B cell (primary cell): Measurements from ENCODE around the gene PUS10. TPM values are rescaled to one million over a fixed set of nuclear protein-coding genes. Genes with fewer than 3 reads are reported as not detected.
A peak's percentile ranks its signal among the peaks of the same experiment; 100 is the strongest.

Experiments used
- ATAC-seq: fragments of 200-7000 bp; cut with Tn5 transposase; one replicate; pipeline ENCODE4 v1.10.0; 2021; ENCODE audit warnings: low read depth, mild to moderate bottlenecking, moderate number of reproducible peaks, moderate library complexity
- CTCF ChIA-PET: fragments of 350-600 bp; sonication (Branson Sonifier 250); formaldehyde crosslinking; loops from one replicate; lab custom pipeline; 2021; ENCODE audit warnings: antibody characterized with exemption, inconsistent platforms; lab: Charles Lee
- POLR2A ChIA-PET: fragments of 350-600 bp; sonication (Branson Sonifier 250); formaldehyde crosslinking; loops from one replicate; lab custom pipeline; 2021; ENCODE audit warnings: antibody characterized with exemption; lab: Charles Lee
- DNase-seq: peaks from one replicate; pipeline ENCODE4 v3.0.0; 2013
- H2AFZ ChIP-seq: 2 replicates; pipeline ENCODE4 v1.6.1; 2012; ENCODE audit warnings: mild to moderate bottlenecking, low read depth, low read length; ENCODE audit not compliant: insufficient read depth, poor library complexity, severe bottlenecking
- H3K27ac ChIP-seq, 2 donors: 1 replicate in 1 of 2; 2 replicates in 1 of 2; pipeline ENCODE4 v1.5.1; 2012 to 2013; ENCODE audit warnings: low read length in 2 of 2, mild to moderate bottlenecking in 2 of 2, moderate library complexity in 1 of 2
- H3K27me3 ChIP-seq, 4 experiments: fragments of 200-600 bp in 1 of 4; sonication (generic) in 1 of 4; replicated peaks in 1 of 4; 1 replicate in 2 of 4; 2 replicates in 2 of 4; pipeline versions ENCODE4 v1.6.1 to v1.7.0; 2013 to 2016; ENCODE audit warnings: low read length in 3 of 4, mild to moderate bottlenecking in 2 of 4, mixed read lengths in 1 of 4, moderate library complexity in 1 of 4; ENCODE audit not compliant: insufficient read depth in 4 of 4, control insufficient read depth in 3 of 4; ENCODE audit errors: control extremely low read depth in 1 of 4
- H3K36me3 ChIP-seq, 2 experiments: replicated peaks in 1 of 2; 1 replicate in 1 of 2; 2 replicates in 1 of 2; pipeline versions ENCODE4 v1.6.1 to v1.7.1; 2013; ENCODE audit warnings: low read length in 1 of 2; ENCODE audit not compliant: insufficient read depth in 2 of 2, control insufficient read depth in 1 of 2; ENCODE audit errors: control extremely low read depth in 1 of 2, extremely low read depth in 1 of 2
- H3K4me1 ChIP-seq, 2 donors: fragments of 200-600 bp in 1 of 2; sonication (generic) in 1 of 2; 1 replicate in 1 of 2; 2 replicates in 1 of 2; pipeline versions ENCODE4 v1.5.1 to v1.6.1; 2013 to 2017; ENCODE audit warnings: low read length in 2 of 2; ENCODE audit not compliant: control insufficient read depth in 2 of 2, insufficient read depth in 2 of 2
- H3K4me2 ChIP-seq: replicated peaks from 2 replicates; pipeline ENCODE3; 2012; ENCODE audit warnings: mild to moderate bottlenecking, low read depth, low read length; ENCODE audit not compliant: poor library complexity, severe bottlenecking
- H3K4me3 ChIP-seq, 5 experiments: fragments of 200-600 bp in 1 of 5; sonication (generic) in 1 of 5; 1 replicate in 3 of 5; 2 replicates in 2 of 5; pipeline versions ENCODE4 v1.5.1 to v1.7.0; 2011 to 2016; ENCODE audit warnings: low read length in 4 of 5, mild to moderate bottlenecking in 4 of 5, low read depth in 2 of 5, control low read depth in 1 of 5, moderate library complexity in 1 of 5; ENCODE audit not compliant: insufficient read depth in 1 of 5; ENCODE audit errors: control extremely low read depth in 1 of 5, extremely low read depth in 1 of 5
- H3K79me2 ChIP-seq: fragments of 200-600 bp; sonication (generic); one replicate; pipeline ENCODE4 v1.6.0; 2016; ENCODE audit warnings: low read length; ENCODE audit not compliant: control insufficient read depth, insufficient read depth
- H3K9ac ChIP-seq: fragments of 200-600 bp; sonication (generic); 2 replicates; pipeline ENCODE4 v1.6.1; 2017; ENCODE audit warnings: mild to moderate bottlenecking, low read length, moderate library complexity
- H3K9me3 ChIP-seq, 3 donors: one replicate each; pipeline versions ENCODE4 v1.6.1 to v1.7.1; 2013; ENCODE audit warnings: low read length in 2 of 3; ENCODE audit not compliant: control insufficient read depth in 2 of 3, insufficient read depth in 1 of 3; ENCODE audit errors: control extremely low read depth in 1 of 3
- H4K20me1 ChIP-seq: 2 replicates; pipeline ENCODE4 v1.6.0; 2012; ENCODE audit warnings: mild to moderate bottlenecking, low read length; ENCODE audit not compliant: insufficient read depth, control insufficient read depth, poor library complexity, severe bottlenecking
- H3K27ac Mint-ChIP-seq: one replicate; pipeline ENCODE4 v1.8.0; 2021; ENCODE audit warnings: mixed read lengths
- H3K27me3 Mint-ChIP-seq: one replicate; pipeline ENCODE4 v1.8.0; 2021; ENCODE audit warnings: mixed read lengths
- H3K4me1 Mint-ChIP-seq: one replicate; pipeline ENCODE4 v1.8.0; 2021; ENCODE audit warnings: mixed read lengths
- H3K4me3 Mint-ChIP-seq: one replicate; pipeline ENCODE4 v1.8.0; 2021; ENCODE audit warnings: mixed read lengths
- H3K9me3 Mint-ChIP-seq: one replicate; pipeline ENCODE4 v1.8.0; 2022; ENCODE audit warnings: mixed read lengths; ENCODE audit not compliant: insufficient read depth
- CTCF ChIP-seq: fragments of 200-600 bp; IDR thresholded peaks from one replicate; pipeline ENCODE4 v1.8.0; 2022; ENCODE audit warnings: antibody characterized with exemption, mild to moderate bottlenecking
- EZH2 ChIP-seq: IDR thresholded peaks from 2 replicates; pipeline ENCODE4 v1.6.1; 2012; ENCODE audit warnings: borderline replicate concordance, low read depth, mild to moderate bottlenecking, moderate library complexity, low read length; ENCODE audit not compliant: insufficient read depth, poor library complexity, severe bottlenecking
- WGBS: methylation state at CpG from one replicate; pipeline ENCODE4 v1.1.5; 2013; ENCODE audit warnings: missing lambda C conversion rate; ENCODE audit not compliant: insufficient coverage; 5-methylcytosine and 5-hydroxymethylcytosine counted together
- intact Hi-C: fragments of 100-400 bp; cut with micrococcal nuclease; formaldehyde crosslinking; loops from one replicate; pipeline ENCODE4 v1.10.0; 2022
- polyA plus RNA-seq: library from polyadenylated mRNA; depleted of rRNA; stranded (reverse); fragments of >200 nt; gene quantifications from 2 replicates; pipeline ENCODE4 v1.2.3, GENCODE V29; 2012
- total RNA-seq, 2 donors: library from RNA; stranded (reverse); fragments of 120-200 nt in 1 of 2; gene quantifications; 1 replicate in 1 of 2; 2 replicates in 1 of 2; pipeline versions ENCODE4 v1.2.3 to v1.2.4, GENCODE V29; 2013 to 2022

The PUS10 gene
- total and polyA plus RNA-seq, 2 donors (not counting 1 experiment from before 2014, with no cell fraction given), result 3.2 to 7.1 TPM

GRCh38 chr2:61018318-61018755, 282 bp upstream of the PUS10 start:
- TF ChIP-seq CTCF (no peak), EZH2 (no peak)
- Histone ChIP-seq H3K27ac (peak overlapping the region; percentile 69 to 84), H3K4me3 (peak overlapping the region; percentile 81 to 98 (median 94)), H3K4me2 (peak overlapping the region; percentile 84), H3K4me1 (peaks cover 5 to 19% of the 10 kb centered on the region in 2 donors), H3K9me3 (no peaks in the 10 kb centered on the region), H3K9ac (peak overlapping the region; percentile 88), H3K36me3 (peaks cover under 1 to 7% of the 10 kb centered on the region in 2 experiments), H3K79me2 (peaks cover 67% of the 10 kb centered on the region), H3K27me3 (no peaks in the 10 kb centered on the region), H2AFZ (peak overlapping the region; percentile 99), H4K20me1 (peaks cover 9% of the 10 kb centered on the region)
- no peak for DNase-seq
- Mint-ChIP-seq H3K9me3 (no peaks in the 10 kb centered on the region), H3K27ac (peak overlapping the region; percentile 98), H3K4me1 (peaks cover 43% of the 10 kb centered on the region), H3K4me3 (peak overlapping the region; percentile 100), H3K27me3 (no peaks in the 10 kb centered on the region)
- ChIA-PET POLR2A (interaction anchor here (0.9 kb wide), 1 partner anchor 13 kb away, joined by 4 read pairs; no protein-coding TSS in a partner anchor), CTCF (interaction anchor here (1.1 kb wide), 1 partner anchor 33 kb away, joined by 3 read pairs; no protein-coding TSS in a partner anchor)
- intact Hi-C loops, result loop anchor here (5.0 kb wide), 1 partner anchor 519 kb away; the partner anchor contains the start of gene XPO1
- WGBS, result no CpG with 5 or more reads among the region's 7 CpGs
- no peak for ATAC-seq

GRCh38 chr2:61017003-61017555, 976 bp downstream of the PUS10 start:
- no peaks in the 10 kb centered on the region for H3K27me3 Mint-ChIP-seq
- H3K27ac Mint-ChIP-seq, result peak overlapping the region; percentile 98
- Histone ChIP-seq H3K4me3 (peak overlapping the region; percentile 81 to 98 (median 94)), H3K4me1 (peaks cover 5 to 19% of the 10 kb centered on the region in 2 donors), H3K9ac (peak overlapping the region; percentile 88), H2AFZ (peak overlapping the region; percentile 99), H3K4me2 (peak overlapping the region; percentile 84), H4K20me1 (peaks cover 4% of the 10 kb centered on the region), H3K27ac (peak overlapping the region; percentile 69 to 84), H3K79me2 (peaks cover 54% of the 10 kb centered on the region), H3K27me3 (no peaks in the 10 kb centered on the region), H3K9me3 (no peaks in the 10 kb centered on the region), H3K36me3 (peaks cover 0 to 6% of the 10 kb centered on the region in 2 experiments)
- peak; percentile 83 for DNase-seq
- H3K4me1 Mint-ChIP-seq, result peaks cover 38% of the 10 kb centered on the region
- H3K4me3 Mint-ChIP-seq, result peak overlapping the region; percentile 100
- peak; percentile 69 for ATAC-seq
- H3K9me3 Mint-ChIP-seq, result no peaks in the 10 kb centered on the region
- TF ChIP-seq CTCF (no peak), EZH2 (no peak)
- under 1% methylated on average over 21 of the region's 27 CpGs for WGBS
- CTCF ChIA-PET, result interaction anchor here (0.5 to 1.1 kb wide), 2 partner anchors 32 to 754 kb away, joined by 3 to 5 read pairs; no protein-coding TSS in a partner anchor
- intact Hi-C loops, result loop anchor here (1.0 to 5.0 kb wide), 5 partner anchors 24 to 520 kb away; partner anchors contain the start of genes SANBR and XPO1
- POLR2A ChIA-PET, result interaction anchor here (0.6 to 1.2 kb wide), 2 partner anchors 24 to 125 kb away, joined by 3 to 4 read pairs; no protein-coding TSS in a partner anchor
